ENCODE measurements around the gene TUSC2.

Gene TUSC2

DNA sequence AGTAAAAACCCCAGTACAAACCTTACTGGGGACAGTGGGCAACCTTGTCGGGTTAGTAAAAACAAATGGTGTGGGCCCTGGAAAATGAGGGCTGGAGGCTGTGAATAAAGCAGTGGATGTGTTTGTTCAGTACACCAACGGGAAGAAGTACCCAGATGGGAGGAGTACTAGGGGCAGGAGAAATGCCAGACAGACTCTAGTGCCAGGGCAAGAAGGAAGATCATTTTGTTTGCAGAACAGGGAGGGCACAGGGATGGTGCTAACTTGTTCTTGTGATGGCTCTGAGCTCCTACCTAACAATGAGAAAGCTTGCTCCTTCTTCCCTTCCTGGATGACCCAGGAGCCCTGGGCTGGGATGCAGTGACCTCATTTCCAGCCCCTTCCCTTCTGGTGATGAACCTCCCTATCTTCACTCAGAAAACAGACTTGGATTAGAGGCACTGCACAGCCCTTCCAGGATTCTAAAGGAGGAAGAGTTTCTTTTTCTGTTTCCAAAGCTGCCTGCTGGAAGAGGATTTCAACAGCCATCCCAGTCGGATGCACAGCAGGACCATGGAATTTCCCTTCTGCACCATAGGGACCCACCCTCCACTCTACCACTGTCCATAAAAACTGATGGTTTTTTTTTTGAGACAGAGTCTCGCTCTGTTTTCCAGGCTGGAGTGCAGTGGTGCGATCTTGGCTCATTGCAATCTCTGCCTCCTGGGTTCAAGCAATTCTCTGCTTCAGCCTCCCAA lies 6.5 kb upstream of the TUSC2 start:
- DNase-seq: no peak

GRCh38 chr3:50333744-50334328 lies 5.8 kb upstream of the TUSC2 start:
- no peak for DNase-seq

GRCh38 chr3:50331364-50331907 lies 3.4 kb upstream of the TUSC2 start:
- DNase-seq: no peak

GRCh38 chr3:50330330-50330729 lies 2.3 kb upstream of the TUSC2 start:
- no peak for DNase-seq

DNA sequence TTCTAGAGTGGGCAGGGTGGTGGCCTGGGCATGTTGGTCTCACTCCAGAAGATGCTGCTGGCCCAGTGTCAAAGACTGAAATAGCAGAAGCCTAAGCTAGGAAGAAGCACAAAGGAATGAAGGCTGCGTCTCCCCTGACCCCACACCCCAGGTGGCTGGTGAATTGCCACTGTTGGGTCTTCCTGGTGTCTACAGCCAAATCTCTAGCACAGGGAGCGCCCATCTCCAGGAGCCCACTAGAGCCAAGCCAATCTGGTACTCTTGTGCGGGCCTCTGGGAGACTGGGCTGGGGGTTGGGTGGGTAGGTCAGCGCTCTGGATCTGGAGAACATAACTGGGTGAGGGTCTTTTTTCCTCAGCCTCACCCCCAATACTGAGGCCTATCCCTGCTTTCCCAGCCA lies 894 bp downstream of the TUSC2 start:
- no peak for DNase-seq

- no peak for DNase-seq
These were observed 1.9 kb downstream of the TUSC2 start for GRCh38 chr3:50326182-50326541.

DNA sequence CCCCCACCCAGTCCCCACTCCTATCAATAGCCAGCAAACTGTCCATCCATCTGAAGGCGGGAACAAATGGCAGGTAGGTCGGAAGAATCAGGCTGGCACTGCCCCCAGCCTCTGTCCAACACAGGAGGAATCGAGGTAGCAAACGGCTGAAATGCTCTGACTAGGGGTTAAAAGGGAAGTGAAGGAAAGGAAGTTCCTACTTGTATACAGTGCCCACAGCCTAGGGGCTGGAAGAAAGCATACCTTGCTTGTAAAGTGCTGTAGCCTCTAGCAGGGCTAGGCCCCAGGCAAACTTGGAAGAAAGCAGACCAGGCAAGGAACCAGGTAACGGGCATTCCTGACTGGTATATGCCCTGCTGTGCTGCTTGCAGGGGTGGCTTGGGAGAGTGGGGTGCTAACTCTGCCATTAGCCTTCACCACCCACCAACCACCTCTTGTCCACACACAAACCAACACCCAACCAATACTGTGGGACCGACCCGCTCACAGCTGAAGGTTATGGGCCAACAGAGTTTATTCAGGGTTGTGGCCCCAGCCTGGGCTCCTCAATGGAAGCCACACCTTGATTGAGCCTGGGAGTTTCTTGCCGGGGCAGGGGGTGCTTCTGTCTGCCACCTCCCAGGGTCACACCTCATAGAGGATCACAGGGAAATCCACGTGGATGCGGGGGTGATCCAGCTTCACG lies 2.4 kb downstream of the TUSC2 start:
- no peak for DNase-seq

DNA sequence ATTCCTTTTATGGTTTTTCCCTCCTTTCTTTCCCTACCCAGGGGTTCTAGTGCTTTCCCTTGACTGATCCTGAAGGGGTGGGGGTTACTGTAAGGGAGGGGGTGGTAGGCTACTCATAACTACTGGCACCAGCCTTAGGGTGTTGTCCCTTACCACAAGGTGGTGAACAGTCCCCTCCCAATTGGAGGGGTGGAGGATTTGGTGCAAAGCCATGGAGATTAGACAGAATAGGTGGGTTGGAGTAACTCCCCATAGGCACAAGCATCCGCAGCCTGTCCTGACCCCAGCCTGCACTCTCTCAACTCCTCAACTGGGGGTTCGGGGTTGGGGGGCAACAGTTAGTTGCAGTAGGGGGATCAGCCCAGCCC lies 2.9 kb downstream of the TUSC2 start:
- no peak for DNase-seq

DNA sequence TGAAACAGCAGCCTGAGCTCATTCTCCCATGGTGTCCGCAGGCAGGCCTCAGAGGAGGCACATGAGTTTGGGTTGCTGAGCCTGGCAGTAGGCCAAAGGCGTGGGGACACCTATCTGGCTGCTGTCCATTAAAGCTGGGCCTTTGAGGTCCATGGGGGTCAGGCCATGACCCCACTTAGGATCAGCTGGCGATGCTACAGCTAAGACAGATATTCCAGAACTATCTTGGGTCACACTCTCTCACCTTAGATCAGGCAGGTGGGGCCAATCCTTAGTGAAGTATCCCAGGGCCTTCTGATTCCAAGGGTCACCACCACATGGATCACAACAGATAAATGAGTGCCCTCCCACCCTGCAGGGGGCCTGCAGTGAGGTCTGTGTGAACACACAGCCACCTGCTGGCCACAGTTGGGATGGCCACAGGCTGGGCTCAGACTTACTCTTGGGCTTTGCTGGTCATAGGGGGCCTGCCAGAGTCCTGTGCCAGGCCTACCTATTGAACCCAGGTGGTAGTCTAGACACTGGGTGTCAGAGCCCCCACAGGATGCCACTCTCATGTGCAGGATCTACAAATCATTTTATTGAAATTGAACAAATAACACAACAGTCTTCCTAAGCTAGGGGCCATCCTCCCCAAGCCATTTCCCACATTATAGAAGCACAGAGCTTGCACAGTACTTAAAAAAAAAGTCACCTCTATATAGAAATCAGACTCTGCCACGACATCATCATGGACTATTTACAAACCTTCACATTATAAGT lies 3.5 kb downstream of the TUSC2 start:
- DNase-seq: peak; percentile 19

GRCh38 chr3:50323614-50324199 lies 4.3 kb downstream of the TUSC2 start:
- DNase-seq: no peak

GRCh38 chr3:50323092-50323600 lies 4.9 kb downstream of the TUSC2 start:
- no peak for DNase-seq

DNA sequence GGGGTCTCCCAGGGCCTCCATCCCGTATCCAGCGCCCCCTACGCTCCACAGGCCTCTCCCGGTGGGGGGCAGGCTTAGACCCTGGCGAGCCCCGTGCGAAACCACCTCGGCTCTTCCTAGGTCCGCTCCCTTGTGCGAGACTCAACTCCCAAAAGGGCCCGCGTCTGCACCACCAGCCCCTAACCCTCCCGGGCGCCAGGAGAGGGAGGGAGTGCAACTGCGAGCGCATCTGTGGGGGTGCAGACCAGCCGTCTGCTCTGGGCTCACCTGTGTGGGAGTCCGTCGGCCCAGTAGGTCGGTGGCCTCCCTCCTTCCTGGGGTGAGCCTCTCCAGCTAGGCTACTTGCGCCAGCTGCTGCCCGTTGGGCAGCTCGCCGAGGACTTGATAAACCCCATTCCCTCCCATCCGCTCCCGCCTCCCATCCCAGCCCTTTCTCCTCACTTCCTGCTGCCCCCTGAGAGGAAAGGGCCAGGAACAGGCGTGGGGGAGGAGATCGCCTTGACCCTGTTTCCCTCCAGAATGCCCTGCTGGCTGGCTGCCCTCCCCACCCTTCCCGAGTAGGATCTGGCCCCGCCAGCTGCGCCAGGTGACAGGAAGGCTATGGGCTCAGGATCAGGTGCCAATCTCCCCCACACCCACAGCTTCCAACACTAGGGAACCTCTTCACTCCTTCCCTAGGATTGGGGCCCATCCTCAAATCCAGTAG lies 5.5 kb downstream of the TUSC2 start, which contains the start of gene HYAL2:
TSS of gene HYAL2 (minus strand) at position 360 of the 706 bp plus-strand sequence. CDS start 2,256 bp downstream, outside the sequence.
- no peak for DNase-seq

GRCh38 chr3:50322115-50322385 lies 6.0 kb downstream of the TUSC2 start:
- DNase-seq: no peak

DNA sequence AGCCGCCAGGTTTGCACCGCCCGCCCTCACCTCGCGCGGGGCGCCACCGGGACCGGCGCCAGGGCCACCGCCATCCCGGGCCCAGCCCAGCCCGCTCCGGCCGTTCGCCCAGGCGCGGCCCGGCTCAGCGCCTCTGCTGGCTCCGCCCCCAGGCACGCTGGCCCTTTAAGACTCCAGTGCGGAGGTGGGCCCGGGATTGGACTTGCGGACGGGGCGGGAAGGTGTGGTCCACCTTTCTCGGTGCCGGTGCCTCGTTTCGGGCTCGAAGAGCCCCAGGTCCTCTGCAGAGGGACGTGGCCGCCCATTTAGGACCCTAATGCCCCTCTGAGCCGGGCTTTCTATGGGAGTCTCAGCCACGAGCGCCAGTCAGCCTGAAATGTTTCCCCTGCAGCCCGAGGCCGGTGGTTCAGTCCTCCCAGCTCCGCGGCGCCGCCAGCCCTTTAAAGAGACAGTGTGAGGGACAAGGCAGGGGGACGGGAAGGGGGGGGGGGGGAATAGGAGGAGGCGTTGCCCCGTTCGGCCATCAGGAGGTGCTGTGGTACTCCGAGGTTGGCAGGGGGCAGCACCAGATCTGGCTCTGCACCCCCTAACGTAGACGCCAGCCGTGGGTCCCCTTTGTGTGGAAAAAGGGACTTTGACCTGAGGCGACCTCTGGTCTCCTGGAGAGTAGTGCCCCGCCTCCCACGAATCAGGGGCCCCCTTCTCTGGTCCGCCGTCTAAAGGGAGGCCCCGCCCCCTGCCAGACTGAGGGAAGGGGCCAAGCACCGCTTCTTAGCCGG lies 6.5 kb downstream of the TUSC2 start:
- DNase-seq: peak; percentile 9

DNA sequence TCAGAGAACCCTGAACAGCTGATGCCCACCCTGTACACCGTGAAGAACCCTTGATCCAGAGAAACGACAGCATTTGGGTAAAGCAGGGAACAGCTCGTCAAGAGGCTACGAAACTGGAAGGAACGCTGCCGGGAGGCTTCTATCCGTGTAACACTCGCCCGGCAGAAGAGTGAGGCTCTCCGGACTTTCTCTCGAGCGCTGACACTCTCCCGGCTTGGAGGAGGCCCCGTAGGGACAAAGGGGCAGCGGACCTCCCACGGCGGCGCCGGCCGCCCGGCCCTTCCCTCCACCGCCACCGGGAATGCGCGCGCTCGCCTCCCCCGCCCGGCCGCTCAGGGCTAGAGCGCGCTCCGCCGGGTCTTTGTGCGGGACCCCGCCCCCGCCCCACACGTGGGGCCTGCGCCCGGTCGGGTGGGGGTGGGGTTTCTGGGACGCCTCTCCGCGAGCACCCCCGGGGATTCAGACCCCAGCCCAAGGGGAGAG lies 7.1 kb downstream of the TUSC2 start:
- no peak for DNase-seq

- no peak for DNase-seq
These were observed 8.0 kb downstream of the TUSC2 start for GRCh38 chr3:50319894-50320625.

DNA sequence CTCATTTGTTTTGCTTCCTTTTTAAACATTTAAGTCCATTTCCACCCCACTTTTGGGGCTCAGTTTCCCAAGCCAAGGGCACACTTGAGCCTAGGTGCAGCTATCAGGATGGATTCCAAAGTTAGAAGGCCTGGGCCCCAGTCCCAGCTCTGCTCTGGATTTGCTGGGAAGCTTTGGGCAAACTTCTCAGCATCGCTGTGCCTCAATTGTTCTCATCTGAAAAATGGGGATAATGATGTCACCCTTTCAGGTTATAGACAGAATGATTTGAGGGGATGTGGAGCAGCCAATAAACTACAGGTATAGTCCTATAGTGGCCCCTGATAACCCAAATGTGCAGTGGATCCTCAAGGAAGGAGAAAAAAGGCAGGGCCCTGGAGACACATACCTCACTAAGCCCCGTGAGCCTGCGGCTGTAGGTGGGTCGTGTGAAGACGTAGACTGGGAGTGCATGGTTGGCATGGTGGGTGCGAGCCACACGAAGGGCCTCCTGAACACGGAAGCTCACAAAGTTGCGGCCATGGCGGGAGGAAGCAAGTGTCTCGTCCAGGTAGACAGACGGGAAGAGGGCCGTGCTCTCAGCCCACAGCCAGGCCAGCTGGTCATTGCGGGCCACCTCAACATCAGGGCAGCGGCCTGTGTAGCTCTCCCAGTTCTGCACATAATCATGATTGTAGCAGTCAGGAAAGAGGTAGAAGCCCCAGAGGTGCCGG lies 8.7 kb downstream of the TUSC2 start:
- DNase-seq: no peak

DNA sequence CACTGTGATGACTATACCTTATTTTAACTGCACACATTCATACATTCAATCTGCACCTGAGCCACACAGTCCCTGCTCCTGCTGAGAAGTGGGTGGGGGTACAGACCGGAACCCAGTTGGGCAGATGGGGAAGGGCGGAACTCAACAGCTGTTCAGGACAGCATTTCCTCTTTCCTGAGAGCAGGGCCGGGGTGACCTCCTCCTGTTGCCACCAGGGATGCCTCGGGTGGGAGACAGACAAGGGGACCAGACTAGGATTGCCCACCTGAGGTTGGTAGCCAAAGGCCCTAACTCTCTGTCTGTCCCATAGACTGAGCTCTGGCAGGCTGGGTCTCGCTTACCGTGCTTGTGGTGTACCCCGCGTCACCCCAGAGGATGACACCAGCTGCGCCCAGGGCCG lies 9.4 kb downstream of the TUSC2 start:
- DNase-seq: no peak

- no peak for DNase-seq
These were observed 9.9 kb downstream of the TUSC2 start for GRCh38 chr3:50318163-50318562.

GRCh38 chr3:50317300-50317699 lies 10.7 kb downstream of the TUSC2 start:
- no peak for DNase-seq

Measured in NCI-H1694 (cell line).